ENCODE data around the gene RASA4.
"Not testable (repeated sequence)": the region's sequence is repeated elsewhere in the genome, so short reads cannot be mapped to it uniquely, and the experiment has no call there.

The RASA4 gene

GRCh38 chr7:102616507-102617125, at the start of gene RASA4:
Gene RASA4 (minus strand): TSS chr7:102616756. CDS start chr7:102616689, 67 bp downstream.
- not testable (repeated sequence) for FAIRE-seq

- not testable (repeated sequence) for FAIRE-seq
Measured at GRCh38 chr7:102664765-102665164, 48.2 kb upstream of the RASA4 start.

GRCh38 chr7:102649924-102650323, 33.4 kb upstream of the RASA4 start, which contains the start of gene SPDYE2B:
Gene SPDYE2B (plus strand): TSS chr7:102650319. CDS start chr7:102652349, 2,030 bp downstream.
- FAIRE-seq = not testable (repeated sequence)

- not testable (repeated sequence) for FAIRE-seq
Measured at GRCh38 chr7:102647813-102648212, 31.3 kb upstream of the RASA4 start.

- not testable (repeated sequence) for FAIRE-seq
Measured at GRCh38 chr7:102643404-102643803, 26.8 kb upstream of the RASA4 start.

GRCh38 chr7:102642691-102643090, 26.1 kb upstream of the RASA4 start, which contains the start of gene UPK3BL1:
Gene UPK3BL1 (minus strand): TSS chr7:102642791. CDS start chr7:102642741, 50 bp downstream.
- FAIRE-seq = not testable (repeated sequence)

- not testable (repeated sequence) for FAIRE-seq
Measured at GRCh38 chr7:102638848-102639247, 22.3 kb upstream of the RASA4 start.

GRCh38 chr7:102636956-102637355, 20.4 kb upstream of the RASA4 start:
- FAIRE-seq = not testable (repeated sequence)

- not testable (repeated sequence) for FAIRE-seq
Measured at GRCh38 chr7:102635354-102635753, 18.8 kb upstream of the RASA4 start.

- FAIRE-seq = not testable (repeated sequence)
Measured at GRCh38 chr7:102634299-102634698, 17.7 kb upstream of the RASA4 start.

- FAIRE-seq = not testable (repeated sequence)
Measured at GRCh38 chr7:102630622-102631021, 14.1 kb upstream of the RASA4 start.

GRCh38 chr7:102627271-102627904, 10.8 kb upstream of the RASA4 start:
- FAIRE-seq = not testable (repeated sequence)

- FAIRE-seq = not testable (repeated sequence)
Measured at GRCh38 chr7:102618122-102618521, 1.6 kb upstream of the RASA4 start.

- FAIRE-seq = not testable (repeated sequence)
Measured at GRCh38 chr7:102615930-102616329, 626 bp downstream of the RASA4 start.

- FAIRE-seq = not testable (repeated sequence)
Measured at GRCh38 chr7:102614873-102615272, 1.7 kb downstream of the RASA4 start.

- FAIRE-seq = not testable (repeated sequence)
Measured at GRCh38 chr7:102614346-102614697, 2.2 kb downstream of the RASA4 start.

- FAIRE-seq = not testable (repeated sequence)
Measured at GRCh38 chr7:102613575-102614345, 2.8 kb downstream of the RASA4 start.

- FAIRE-seq = not testable (repeated sequence)
Measured at GRCh38 chr7:102611675-102612325, 4.8 kb downstream of the RASA4 start.

GRCh38 chr7:102611013-102611674, 5.4 kb downstream of the RASA4 start:
- not testable (repeated sequence) for FAIRE-seq

- FAIRE-seq = not testable (repeated sequence)
Measured at GRCh38 chr7:102610441-102610840, 6.1 kb downstream of the RASA4 start.

GRCh38 chr7:102609734-102610133, 6.8 kb downstream of the RASA4 start:
- FAIRE-seq = not testable (repeated sequence)

GRCh38 chr7:102606848-102607247, 9.7 kb downstream of the RASA4 start:
- not testable (repeated sequence) for FAIRE-seq
